Chondrocyte (in vitro differentiated cells): ENCODE measurements around the gene LMCD1. TPM values are rescaled to one million over a fixed set of nuclear protein-coding genes. Genes with fewer than 3 reads are reported as not detected.

ENCODE experiments used
- DNase-seq: peaks from one replicate; pipeline ENCODE4 v3.0.0; 2021; ENCODE audit warnings: mixed read lengths, low spot score
- H3K27ac Mint-ChIP-seq: one replicate; pipeline ENCODE4 v1.8.0; 2021; ENCODE audit warnings: mild to moderate bottlenecking, moderate library complexity, mixed read lengths; ENCODE audit not compliant: unreplicated experiment
- H3K27me3 Mint-ChIP-seq: 2 replicates; pipeline ENCODE4 v1.8.0; 2021; ENCODE audit warnings: low read depth, mixed read lengths
- H3K36me3 Mint-ChIP-seq: 2 replicates; pipeline ENCODE4 v1.8.0; 2021; ENCODE audit warnings: low read depth, mixed read lengths
- H3K4me1 Mint-ChIP-seq: 2 replicates; pipeline ENCODE4 v1.8.0; 2021; ENCODE audit warnings: low read depth, mild to moderate bottlenecking, mixed read lengths
- H3K4me3 Mint-ChIP-seq: one replicate; pipeline ENCODE4 v1.8.0; 2021; ENCODE audit warnings: mild to moderate bottlenecking, moderate library complexity, mixed read lengths; ENCODE audit not compliant: unreplicated experiment
- H3K9me3 Mint-ChIP-seq: 2 replicates; pipeline ENCODE4 v1.8.0; 2021; ENCODE audit warnings: low read depth, mixed read lengths
- CTCF ChIP-seq: fragments of 200-600 bp; sonication (generic); IDR thresholded peaks from 2 replicates; pipeline ENCODE4 v1.5.0; 2021; ENCODE audit warnings: antibody characterized with exemption, mild to moderate bottlenecking, moderate library complexity
- long read RNA-seq: library from polyadenylated mRNA; stranded (forward); transcript quantifications from one replicate; pipeline ENCODE4 v2.0.0, GENCODE V29; 2021
- total RNA-seq: library from RNA; stranded (reverse); gene quantifications from 3 replicates; pipeline ENCODE4 v1.2.1, GENCODE V29; 2021

The LMCD1 gene
- 260 to 268 TPM (median 263 TPM) in 3 replicates for total RNA-seq
- long read RNA-seq, full-length matches to known transcripts = 246 of 265 reads
- long read RNA-seq, partial matches to known transcripts = 8 of 265 reads
- long read RNA-seq, other reads (novel, unspliced or antisense) = 11 of 265 reads

GRCh38 chr3:8501371-8502131 is at the start of gene LMCD1:
Gene LMCD1, plus strand, starts transcription at chr3:8501823. Its CDS starts 116 bp downstream, at chr3:8501939.
- peak; percentile 56 for TF ChIP-seq CTCF
- Mint-ChIP-seq H3K27me3 (no peaks in the 10 kb centered on the region), H3K36me3 (peaks cover 5% of the 10 kb centered on the region), H3K4me1 (peaks cover 67% of the 10 kb centered on the region), H3K9me3 (no peaks in the 10 kb centered on the region), H3K27ac (peak within 1 kb of the TSS; percentile 98), H3K4me3 (peak within 1 kb of the TSS; percentile 88)
- DNase-seq = peak; percentile 99

- no peak for TF ChIP-seq CTCF
- H3K4me1 Mint-ChIP-seq = peaks cover 75% of the 10 kb centered on the region
- no peaks in the 10 kb centered on the region for H3K36me3 Mint-ChIP-seq
- no peaks in the 10 kb centered on the region for H3K27me3 Mint-ChIP-seq
- H3K27ac Mint-ChIP-seq = peak overlapping the region; percentile 90
- no peaks in the 10 kb centered on the region for H3K9me3 Mint-ChIP-seq
- DNase-seq = no peak
- no peak overlapping the region for H3K4me3 Mint-ChIP-seq
Observed at GRCh38 chr3:8452112-8452511, 49.5 kb upstream of the LMCD1 start.

GRCh38 chr3:8453153-8453552 is 48.5 kb upstream of the LMCD1 start:
- no peak overlapping the region for H3K27ac Mint-ChIP-seq
- no peaks in the 10 kb centered on the region for H3K27me3 Mint-ChIP-seq
- DNase-seq = no peak
- H3K36me3 Mint-ChIP-seq = no peaks in the 10 kb centered on the region
- no peak for TF ChIP-seq CTCF
- H3K4me1 Mint-ChIP-seq = peaks cover 77% of the 10 kb centered on the region
- no peaks in the 10 kb centered on the region for H3K9me3 Mint-ChIP-seq
- H3K4me3 Mint-ChIP-seq = no peak overlapping the region

GRCh38 chr3:8455526-8456411 is 45.9 kb upstream of the LMCD1 start:
- Mint-ChIP-seq H3K36me3 (no peaks in the 10 kb centered on the region), H3K4me1 (peaks cover 91% of the 10 kb centered on the region), H3K27me3 (no peaks in the 10 kb centered on the region), H3K4me3 (peak overlapping the region; percentile 2), H3K9me3 (peaks cover 4% of the 10 kb centered on the region), H3K27ac (peak overlapping the region; percentile 95)
- DNase-seq = no peak
- no peak for TF ChIP-seq CTCF

GRCh38 chr3:8456412-8456811 is 45.2 kb upstream of the LMCD1 start:
- H3K36me3 Mint-ChIP-seq = no peaks in the 10 kb centered on the region
- H3K27ac Mint-ChIP-seq = peak overlapping the region; percentile 95
- H3K4me3 Mint-ChIP-seq = peak overlapping the region; percentile 2
- H3K27me3 Mint-ChIP-seq = no peaks in the 10 kb centered on the region
- peaks cover 4% of the 10 kb centered on the region for H3K9me3 Mint-ChIP-seq
- no peak for DNase-seq
- TF ChIP-seq CTCF = no peak
- peaks cover 91% of the 10 kb centered on the region for H3K4me1 Mint-ChIP-seq
